OCI-LY7 (cell line): ENCODE data around the gene ASB1. TPM values are rescaled to one million over a fixed set of nuclear protein-coding genes. Genes with fewer than 3 reads are reported as not detected.

Source experiments
- BruUV-seq: library from RNA; stranded (reverse); fragments of 400-500 nt; replicated peaks from 2 replicates; lab custom pipeline; 2021; lab: Mats Ljungman, UMichigan
- CTCF ChIA-PET: fragments of 300-600 bp; sonication (Branson Sonifier 250); formaldehyde crosslinking; loops from one replicate; lab custom pipeline; 2022; ENCODE audit warnings: antibody characterized with exemption; ENCODE audit not compliant: unreplicated experiment; lab: Charles Lee
- POLR2A ChIA-PET: fragments of 300-600 bp; sonication (Branson Sonifier 250); formaldehyde crosslinking; loops from one replicate; lab custom pipeline; 2022; ENCODE audit warnings: antibody characterized with exemption; lab: Charles Lee
- DNase-seq: peaks from one replicate; pipeline ENCODE4 v3.0.0-alpha.2; 2015; ENCODE audit warnings: low spot score
- H2AFZ ChIP-seq: fragments of 200-600 bp; sonication (generic), shearing (Covaris generic); 2 replicates; pipeline ENCODE4 v1.6.1; 2014; ENCODE audit warnings: mild to moderate bottlenecking, antibody characterized with exemption, low read length, moderate library complexity
- H3K27ac ChIP-seq: fragments of 200-600 bp; sonication (generic); 2 replicates; pipeline ENCODE4 v1.5.1; 2014; ENCODE audit warnings: mixed run types, low read depth, mild to moderate bottlenecking, moderate library complexity, low read length, inconsistent platforms; ENCODE audit not compliant: poor library complexity, severe bottlenecking
- H3K36me3 ChIP-seq: fragments of 200-600 bp; sonication (generic); 2 replicates; pipeline ENCODE4 v1.6.1; 2014; ENCODE audit warnings: mild to moderate bottlenecking, antibody characterized with exemption, low read length, moderate library complexity, mixed read lengths; ENCODE audit not compliant: insufficient read depth
- H3K4me1 ChIP-seq: fragments of 200-600 bp; sonication (generic); 2 replicates; pipeline ENCODE4 v1.5.1; 2014; ENCODE audit warnings: mild to moderate bottlenecking, low read length; ENCODE audit not compliant: insufficient read depth, poor library complexity, severe bottlenecking
- H3K4me2 ChIP-seq: fragments of 200-600 bp; sonication (generic); 2 replicates; pipeline ENCODE4 v1.6.1; 2014; ENCODE audit warnings: mild to moderate bottlenecking, low read length
- H3K4me3 ChIP-seq: fragments of 200-600 bp; sonication (generic); 2 replicates; pipeline ENCODE4 v1.5.1; 2014; ENCODE audit warnings: mild to moderate bottlenecking, low read depth, low read length; ENCODE audit not compliant: poor library complexity, severe bottlenecking
- H3K79me2 ChIP-seq: fragments of 200-600 bp; sonication (generic); 2 replicates; pipeline ENCODE4 v1.6.1; 2016; ENCODE audit warnings: low read depth, mild to moderate bottlenecking, low read length, moderate library complexity, mixed read lengths; ENCODE audit not compliant: insufficient read depth
- H3K9me2 ChIP-seq: fragments of 200-600 bp; sonication (generic); 2 replicates; pipeline ENCODE4 v1.6.1; 2016; ENCODE audit warnings: mild to moderate bottlenecking, low read length, mixed read lengths; ENCODE audit not compliant: insufficient read depth
- H3K9me3 ChIP-seq: fragments of 200-600 bp; sonication (generic); 2 replicates; pipeline ENCODE4 v1.6.1; 2014; ENCODE audit warnings: mild to moderate bottlenecking, mixed run types, low read length, mixed read lengths
- H4K20me1 ChIP-seq: fragments of 200-600 bp; sonication (generic); 2 replicates; pipeline ENCODE4 v1.6.1; 2014; ENCODE audit warnings: mild to moderate bottlenecking, antibody characterized with exemption, low read length, moderate library complexity, mixed read lengths; ENCODE audit not compliant: insufficient read depth
- CTCF ChIP-seq: fragments of 200-600 bp; sonication (generic); conservative IDR thresholded peaks from 2 replicates; pipeline ENCODE4 v1.5.1; 2014; ENCODE audit warnings: mild to moderate bottlenecking, antibody characterized with exemption, low read length, moderate library complexity, mixed read lengths
- EZH2phosphoT487 ChIP-seq: fragments of 200-600 bp; sonication (generic); IDR thresholded peaks from 2 replicates; pipeline ENCODE4 v1.6.1; 2018; ENCODE audit warnings: low read depth, borderline replicate concordance, mild to moderate bottlenecking, mixed run types, antibody characterized with exemption, low read length, moderate library complexity, mixed read lengths
- intact Hi-C: fragments of 100-400 bp; cut with micrococcal nuclease; formaldehyde crosslinking; loops from one replicate; pipeline ENCODE4 v1.10.0; 2022; ENCODE audit not compliant: unreplicated experiment
- total RNA-seq, 2 experiments: library from RNA; depleted of rRNA in 1 of 2; stranded (reverse); fragments of >200 nt in 1 of 2; shearing (Covaris generic) in 1 of 2; gene quantifications; 2 replicates each; pipeline ENCODE4 v1.2.3, GENCODE V29; 2014 to 2022

The ASB1 gene
- total RNA-seq, 2 experiments from 2014 or later: 19.4 to 37.7 TPM

- H3K79me2 ChIP-seq: no peaks in the 10 kb centered on the region
- 0 out of 2 replicates have a peak, but pooled peaks cover 4% of the 10 kb centered on the region for H4K20me1 ChIP-seq
- H3K36me3 ChIP-seq: peaks cover 44% of the 10 kb centered on the region
- no TSS peak for BruUV-seq
- POLR2A ChIA-PET: interaction anchor here (1.1 kb wide), 1 partner anchor 18 kb away, joined by 3 read pairs; no protein-coding TSS in a partner anchor
- TF ChIP-seq EZH2phosphoT487: no peak
- no peak for TF ChIP-seq CTCF
- H2AFZ ChIP-seq: no peak overlapping the region
- intact Hi-C loops: no loop called here
- H3K4me2 ChIP-seq: no peak overlapping the region
- H3K27ac ChIP-seq: no peak overlapping the region
- CTCF ChIA-PET: no interaction called here
- peaks cover 13% of the 10 kb centered on the region for H3K9me3 ChIP-seq
- H3K4me1 ChIP-seq: no peaks in the 10 kb centered on the region
- H3K9me2 ChIP-seq: no peaks in the 10 kb centered on the region
- DNase-seq: no peak
- no peak overlapping the region for H3K4me3 ChIP-seq
Measured at GRCh38 chr2:238453842-238454241, 27.1 kb downstream of the ASB1 start.

- no peak overlapping the region for H3K4me3 ChIP-seq
- H4K20me1 ChIP-seq: no peaks in the 10 kb centered on the region
- H2AFZ ChIP-seq: no peak overlapping the region
- no peaks in the 10 kb centered on the region for H3K9me2 ChIP-seq
- peaks cover 13% of the 10 kb centered on the region for H3K9me3 ChIP-seq
- TF ChIP-seq CTCF (no peak), EZH2phosphoT487 (no peak)
- peaks cover 17% of the 10 kb centered on the region for H3K36me3 ChIP-seq
- no peak overlapping the region for H3K27ac ChIP-seq
- H3K4me1 ChIP-seq: no peaks in the 10 kb centered on the region
- POLR2A ChIA-PET: no interaction called here
- intact Hi-C loops: no loop called here
- H3K79me2 ChIP-seq: no peaks in the 10 kb centered on the region
- no TSS peak for BruUV-seq
- CTCF ChIA-PET: no interaction called here
- H3K4me2 ChIP-seq: no peak overlapping the region
- DNase-seq: no peak
Measured at GRCh38 chr2:238456449-238456848, 29.7 kb downstream of the ASB1 start.

GRCh38 chr2:238456970-238457926 is 30.5 kb downstream of the ASB1 start:
- Histone ChIP-seq H3K79me2 (no peaks in the 10 kb centered on the region), H3K4me2 (no peak overlapping the region), H4K20me1 (no peaks in the 10 kb centered on the region), H3K36me3 (peaks cover 9% of the 10 kb centered on the region), H2AFZ (no peak overlapping the region), H3K27ac (no peak overlapping the region), H3K4me3 (no peak overlapping the region), H3K9me2 (no peaks in the 10 kb centered on the region), H3K4me1 (no peaks in the 10 kb centered on the region), H3K9me3 (peaks cover 13% of the 10 kb centered on the region)
- TF ChIP-seq CTCF (no peak), EZH2phosphoT487 (no peak)
- ChIA-PET CTCF (no interaction called here), POLR2A (interaction anchor here (0.6 kb wide), 1 partner anchor 1415 kb away, joined by 3 read pairs; no protein-coding TSS in a partner anchor)
- intact Hi-C loops: no loop called here
- no TSS peak for BruUV-seq
- no peak for DNase-seq
